HEK293 (cell line): ENCODE results near the gene CAPN12.

Experiments used
- CTCF ChIP-seq: fragments of 450-650 bp; formaldehyde crosslinking; IDR thresholded peaks from 2 replicates; pipeline ENCODE4 v1.5.1; 2016; ENCODE audit warnings: missing biosample characterization, missing genetic modification characterization
- PRDM1 ChIP-seq: fragments of 450-650 bp; formaldehyde crosslinking; IDR thresholded peaks from 2 replicates; pipeline ENCODE4; 2016; ENCODE audit warnings: missing biosample characterization, missing genetic modification characterization
- TCF7L2 ChIP-seq: IDR thresholded peaks from 2 replicates; pipeline ENCODE4 v1.6.1; 2011; ENCODE audit warnings: low read depth, mild to moderate bottlenecking, inconsistent platforms, low read length, moderate library complexity, borderline replicate concordance
- ZNF223 ChIP-seq: fragments of 450-650 bp; formaldehyde crosslinking; IDR thresholded peaks from 2 replicates; pipeline ENCODE4 v1.5.1; 2016; ENCODE audit warnings: missing biosample characterization, missing genetic modification characterization
- ZNF776 ChIP-seq: fragments of 450-650 bp; formaldehyde crosslinking; IDR thresholded peaks from 2 replicates; pipeline ENCODE4 v1.5.0; 2017; ENCODE audit warnings: missing biosample characterization, missing genetic modification characterization, borderline replicate concordance

GRCh38 chr19:38695317-38695683 lies 49.0 kb downstream of the CAPN12 start:
- TF ChIP-seq PRDM1 (tag by site-specific recombination) (no peak), CTCF (tag by site-specific recombination) (no peak), ZNF776 (tag by site-specific recombination) (no peak), ZNF223 (tag by site-specific recombination) (no peak), TCF7L2 (no peak)
